OCI-LY1 (cell line): ENCODE results near the gene DUOX1.

ENCODE experiments used
- H2AFZ ChIP-seq: fragments of 200-600 bp; sonication (generic), shearing (Covaris generic); 2 replicates; pipeline ENCODE4 v1.6.0; 2014; ENCODE audit warnings: antibody characterized with exemption, mild to moderate bottlenecking, low read length
- H3F3A ChIP-seq: fragments of 200-600 bp; sonication (generic), shearing (Covaris generic); 2 replicates; pipeline ENCODE4 v1.6.0; 2014; ENCODE audit warnings: mild to moderate bottlenecking, antibody characterized with exemption, low read length, moderate library complexity; ENCODE audit not compliant: insufficient read depth
- H3K27ac ChIP-seq: fragments of 200-600 bp; sonication (generic); 2 replicates; pipeline ENCODE4 v1.5.1; 2014; ENCODE audit warnings: low read length, mixed run types, mild to moderate bottlenecking, low read depth; ENCODE audit not compliant: poor library complexity, severe bottlenecking
- H3K27me3 ChIP-seq: fragments of 200-600 bp; sonication (generic); 2 replicates; pipeline ENCODE4 v1.6.0; 2014; ENCODE audit warnings: antibody characterized with exemption, mild to moderate bottlenecking, low read length, moderate library complexity; ENCODE audit not compliant: insufficient read depth
- H3K36me3 ChIP-seq: fragments of 200-600 bp; sonication (generic); 2 replicates; pipeline ENCODE4 v1.6.1; 2014; ENCODE audit warnings: mild to moderate bottlenecking, antibody characterized with exemption, low read length, moderate library complexity, mixed read lengths; ENCODE audit not compliant: insufficient read depth
- H3K4me1 ChIP-seq: fragments of 200-600 bp; sonication (generic); 2 replicates; pipeline ENCODE4 v1.5.1; 2014; ENCODE audit warnings: mild to moderate bottlenecking, low read length, moderate library complexity; ENCODE audit not compliant: insufficient read depth, severe bottlenecking
- H3K4me2 ChIP-seq: fragments of 200-600 bp; sonication (generic), shearing (Covaris generic); 2 replicates; pipeline ENCODE4 v1.6.1; 2014; ENCODE audit warnings: low read length
- H3K4me3 ChIP-seq: fragments of 200-600 bp; sonication (generic); 2 replicates; pipeline ENCODE4 v1.5.1; 2014; ENCODE audit warnings: low read length, low read depth, mild to moderate bottlenecking, mixed read lengths; ENCODE audit not compliant: poor library complexity, severe bottlenecking
- H3K79me2 ChIP-seq: fragments of 200-600 bp; shearing (Covaris generic); 2 replicates; pipeline ENCODE4 v1.6.1; 2016; ENCODE audit warnings: mixed run types, low read length, mixed read lengths; ENCODE audit not compliant: insufficient read depth
- H3K9ac ChIP-seq: fragments of 200-600 bp; sonication (generic), shearing (Covaris generic); 2 replicates; pipeline ENCODE4 v1.6.1; 2014; ENCODE audit warnings: mild to moderate bottlenecking, low read length, mixed read lengths
- H3K9me2 ChIP-seq: fragments of 200-600 bp; sonication (generic), shearing (Covaris generic); 2 replicates; pipeline ENCODE4 v1.6.1; 2014; ENCODE audit warnings: low read depth, mild to moderate bottlenecking, low read length, mixed read lengths
- H3K9me3 ChIP-seq: fragments of 200-600 bp; shearing (Covaris generic); 2 replicates; pipeline ENCODE4 v1.6.1; 2014; ENCODE audit warnings: low read length, mixed read lengths
- H4K20me1 ChIP-seq: fragments of 200-600 bp; sonication (generic), shearing (Covaris generic); 2 replicates; pipeline ENCODE4 v1.6.0; 2016; ENCODE audit warnings: mild to moderate bottlenecking, low read length; ENCODE audit not compliant: insufficient read depth
- EZH2 ChIP-seq: fragments of 200-600 bp; sonication (generic), shearing (Covaris generic); IDR thresholded peaks from 2 replicates; pipeline ENCODE4 v1.8.0; 2017; ENCODE audit warnings: borderline replicate concordance, mixed run types, mild to moderate bottlenecking, antibody characterized with exemption, low read length, moderate library complexity, mixed read lengths
- TF ChIP-seq, protein P1 (sequence below): fragments of 200-600 bp; sonication (generic), shearing (Covaris generic); IDR thresholded peaks from 2 replicates; pipeline ENCODE4 v1.5.1; 2017; ENCODE audit warnings: mild to moderate bottlenecking, antibody characterized with exemption, low read length, moderate library complexity, mixed read lengths

Gene DUOX1

DNA sequence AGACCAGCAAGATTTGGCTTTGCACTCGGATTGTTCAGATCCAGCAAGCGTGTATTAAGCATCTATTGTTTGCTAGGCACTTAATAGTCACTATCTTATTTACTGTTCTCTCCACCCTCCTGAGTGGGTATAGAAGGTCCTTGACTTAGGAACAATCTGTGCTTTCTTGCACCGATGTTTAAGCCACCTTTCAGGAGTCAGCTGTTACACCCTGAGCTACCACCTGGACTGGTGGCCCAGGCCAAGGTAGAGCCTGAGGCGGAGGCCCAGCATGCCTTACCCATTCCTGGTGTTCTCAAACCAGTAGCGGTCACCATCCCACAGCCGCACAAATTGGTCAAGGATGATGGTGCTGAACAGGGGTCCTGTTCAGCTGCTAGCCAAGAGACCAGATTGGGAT lies 10.0 kb downstream of the DUOX1 start:
- Histone ChIP-seq H3K4me2 (no peak overlapping the region), H3K9me2 (no peaks in the 10 kb centered on the region), H3K9ac (no peak overlapping the region), H3K79me2 (no peaks in the 10 kb centered on the region), H3K27ac (no peak overlapping the region), H3K4me1 (no peaks in the 10 kb centered on the region), H3K36me3 (no peaks in the 10 kb centered on the region), H4K20me1 (no peaks in the 10 kb centered on the region), H3F3A (no peaks in the 10 kb centered on the region), H3K27me3 (peaks cover 1% of the 10 kb centered on the region; the same call in 1 of the 2 replicates), H3K9me3 (no peaks in the 10 kb centered on the region), H3K4me3 (no peak overlapping the region), H2AFZ (no peak overlapping the region)
- TF ChIP-seq EZH2, result no peak

DNA sequence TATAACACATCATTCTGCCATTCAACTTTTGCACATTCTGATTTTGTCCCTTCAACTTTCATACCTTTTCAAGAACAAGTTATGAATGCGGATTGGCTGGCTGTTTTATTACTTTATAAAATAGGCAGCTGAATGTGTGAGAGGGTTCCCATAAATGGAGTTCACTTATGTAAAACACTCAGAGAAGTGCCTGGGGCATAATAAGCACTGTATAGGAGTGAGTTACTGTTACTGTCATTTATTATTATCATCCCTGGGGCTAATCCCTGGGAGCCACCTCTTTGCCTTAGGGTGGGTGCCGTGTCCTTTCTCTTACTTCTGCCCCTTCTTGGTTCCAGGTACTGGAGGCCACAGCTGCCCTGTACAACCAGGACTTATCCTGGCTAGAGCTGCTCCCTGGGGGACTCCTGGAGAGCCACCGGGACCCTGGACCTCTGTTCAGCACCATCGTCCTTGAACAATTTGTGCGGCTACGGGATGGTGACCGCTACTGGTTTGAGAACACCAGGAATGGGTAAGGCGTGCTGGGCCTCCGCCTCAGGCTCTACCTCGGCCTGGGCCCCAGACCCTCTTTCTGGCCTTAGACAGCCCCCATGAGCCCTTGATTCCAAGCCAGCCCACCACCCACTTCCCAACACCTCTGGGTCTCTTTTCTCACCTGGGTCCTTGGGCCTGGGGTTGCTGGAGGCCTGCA lies 10.9 kb downstream of the DUOX1 start:
- Histone ChIP-seq H3K27me3 (no peaks in the 10 kb centered on the region), H4K20me1 (no peaks in the 10 kb centered on the region), H3K27ac (no peak overlapping the region), H3K4me1 (no peaks in the 10 kb centered on the region), H3K9me2 (no peaks in the 10 kb centered on the region), H3K9ac (no peak overlapping the region), H3K79me2 (no peaks in the 10 kb centered on the region), H2AFZ (no peak overlapping the region), H3K4me3 (no peak overlapping the region), H3K36me3 (no peaks in the 10 kb centered on the region), H3K9me3 (no peaks in the 10 kb centered on the region), H3F3A (no peaks in the 10 kb centered on the region), H3K4me2 (no peak overlapping the region)
- TF ChIP-seq, protein P1, sequence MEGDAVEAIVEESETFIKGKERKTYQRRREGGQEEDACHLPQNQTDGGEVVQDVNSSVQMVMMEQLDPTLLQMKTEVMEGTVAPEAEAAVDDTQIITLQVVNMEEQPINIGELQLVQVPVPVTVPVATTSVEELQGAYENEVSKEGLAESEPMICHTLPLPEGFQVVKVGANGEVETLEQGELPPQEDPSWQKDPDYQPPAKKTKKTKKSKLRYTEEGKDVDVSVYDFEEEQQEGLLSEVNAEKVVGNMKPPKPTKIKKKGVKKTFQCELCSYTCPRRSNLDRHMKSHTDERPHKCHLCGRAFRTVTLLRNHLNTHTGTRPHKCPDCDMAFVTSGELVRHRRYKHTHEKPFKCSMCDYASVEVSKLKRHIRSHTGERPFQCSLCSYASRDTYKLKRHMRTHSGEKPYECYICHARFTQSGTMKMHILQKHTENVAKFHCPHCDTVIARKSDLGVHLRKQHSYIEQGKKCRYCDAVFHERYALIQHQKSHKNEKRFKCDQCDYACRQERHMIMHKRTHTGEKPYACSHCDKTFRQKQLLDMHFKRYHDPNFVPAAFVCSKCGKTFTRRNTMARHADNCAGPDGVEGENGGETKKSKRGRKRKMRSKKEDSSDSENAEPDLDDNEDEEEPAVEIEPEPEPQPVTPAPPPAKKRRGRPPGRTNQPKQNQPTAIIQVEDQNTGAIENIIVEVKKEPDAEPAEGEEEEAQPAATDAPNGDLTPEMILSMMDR, result no peak
- no peak for TF ChIP-seq EZH2

DNA sequence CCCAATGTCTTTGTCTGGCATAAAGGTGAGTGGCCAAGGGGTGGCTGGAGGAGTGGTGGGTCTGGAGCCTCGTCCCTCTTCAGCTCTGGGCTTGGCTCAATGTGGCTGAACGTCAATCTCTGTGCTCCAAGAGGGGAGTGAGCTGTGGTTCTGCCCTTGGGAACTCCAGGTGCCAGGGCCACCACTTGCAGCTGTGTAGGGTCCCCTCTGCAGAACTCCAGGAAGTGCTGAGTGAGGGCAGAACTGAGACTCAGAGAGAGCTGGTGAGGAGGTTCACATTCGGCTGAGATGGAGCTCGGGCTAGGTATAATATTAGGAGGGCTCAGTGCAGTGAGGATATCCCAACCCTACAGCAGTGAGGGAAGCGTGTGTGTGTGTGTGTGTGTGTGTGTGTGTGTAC lies 11.6 kb downstream of the DUOX1 start:
- Histone ChIP-seq H2AFZ (no peak overlapping the region), H3K36me3 (no peaks in the 10 kb centered on the region), H3K27me3 (no peaks in the 10 kb centered on the region), H3F3A (no peaks in the 10 kb centered on the region), H3K4me3 (no peak overlapping the region), H3K27ac (no peak overlapping the region), H3K4me1 (no peaks in the 10 kb centered on the region), H3K9ac (no peak overlapping the region), H3K79me2 (no peaks in the 10 kb centered on the region), H3K9me3 (no peaks in the 10 kb centered on the region), H3K9me2 (no peaks in the 10 kb centered on the region), H4K20me1 (no peaks in the 10 kb centered on the region), H3K4me2 (no peak overlapping the region)
- TF ChIP-seq, protein P1, result no peak
- no peak for TF ChIP-seq EZH2

DNA sequence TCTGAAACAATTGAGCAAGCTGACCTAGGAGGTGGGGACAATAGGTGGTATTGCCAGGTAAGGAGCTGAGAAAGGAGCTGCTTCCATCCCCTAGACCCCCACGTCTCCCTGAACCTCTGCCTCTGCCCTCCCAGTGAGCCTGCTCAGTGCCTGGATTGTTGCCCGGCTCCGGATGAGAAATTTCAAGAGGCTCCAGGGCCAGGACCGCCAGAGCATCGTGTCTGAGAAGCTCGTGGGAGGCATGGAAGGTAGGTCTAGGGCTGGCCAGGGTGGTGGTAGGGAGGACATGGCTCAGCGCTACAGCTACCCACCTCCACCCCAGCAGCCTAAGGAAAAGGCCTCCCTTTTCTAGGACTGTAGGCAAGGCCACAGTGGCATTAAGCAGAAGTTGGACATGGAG lies 13.3 kb downstream of the DUOX1 start:
- Histone ChIP-seq H3K9me2 (no peaks in the 10 kb centered on the region), H3K9ac (no peak overlapping the region), H4K20me1 (no peaks in the 10 kb centered on the region), H3K79me2 (no peaks in the 10 kb centered on the region), H3K4me3 (no peak overlapping the region), H3F3A (no peaks in the 10 kb centered on the region), H3K4me1 (no peaks in the 10 kb centered on the region), H2AFZ (no peak overlapping the region), H3K36me3 (no peaks in the 10 kb centered on the region), H3K9me3 (no peaks in the 10 kb centered on the region), H3K4me2 (no peak overlapping the region), H3K27ac (no peak overlapping the region), H3K27me3 (no peaks in the 10 kb centered on the region)
- TF ChIP-seq, protein P1, result no peak
- no peak for TF ChIP-seq EZH2
